NCI-H1694 (cell line): ENCODE measurements around the gene STAT5B.
"Not testable (repeated sequence)": the region's sequence is repeated elsewhere in the genome, so short reads cannot be mapped to it uniquely, and the experiment has no call there.

ENCODE experiments used
- DNase-seq: peaks from one replicate; lab custom pipeline; 2025; lab: John Stamatoyannopoulos, UW

Gene STAT5B

DNA sequence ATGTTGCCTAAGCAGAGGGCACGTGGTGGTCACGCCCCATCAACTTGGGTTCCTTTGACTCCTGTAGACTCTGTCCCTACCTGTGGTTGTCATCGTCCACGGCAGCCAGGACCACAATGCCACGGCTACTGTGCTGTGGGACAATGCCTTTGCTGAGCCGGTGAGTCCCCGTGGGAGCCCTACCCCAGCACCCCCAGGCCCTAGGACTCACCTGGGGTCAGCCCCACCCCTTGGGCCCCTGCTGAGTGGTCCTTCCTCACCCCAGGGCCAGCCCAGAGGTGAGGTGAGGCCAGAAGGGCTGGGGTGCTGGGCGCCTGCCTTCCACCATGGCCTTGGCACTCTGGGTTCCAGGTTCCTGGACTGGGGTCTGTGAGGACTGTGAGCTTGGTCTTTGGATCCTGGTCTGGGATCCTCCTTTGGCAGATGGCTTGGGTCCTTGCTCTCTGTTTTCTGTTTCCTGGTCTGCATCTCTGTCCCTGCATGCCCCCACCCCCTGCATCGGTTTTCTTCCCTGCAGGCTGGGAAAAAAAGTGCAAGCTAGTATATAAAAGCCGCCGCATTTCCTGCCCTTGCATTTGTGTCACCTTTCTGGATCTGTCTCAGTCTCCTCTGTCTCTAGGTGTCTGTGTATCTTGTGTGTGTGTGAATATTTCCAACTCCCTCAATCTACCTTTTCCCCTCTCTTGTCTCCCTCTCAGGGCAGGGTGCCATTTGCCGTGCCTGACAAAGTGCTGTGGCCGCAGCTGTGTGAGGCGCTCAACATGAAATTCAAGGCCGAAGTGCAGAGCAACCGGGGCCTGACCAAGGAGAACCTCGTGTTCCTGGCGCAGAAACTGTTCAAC is 29.6 kb upstream of the STAT5B start:
- DNase-seq: no peak

DNA sequence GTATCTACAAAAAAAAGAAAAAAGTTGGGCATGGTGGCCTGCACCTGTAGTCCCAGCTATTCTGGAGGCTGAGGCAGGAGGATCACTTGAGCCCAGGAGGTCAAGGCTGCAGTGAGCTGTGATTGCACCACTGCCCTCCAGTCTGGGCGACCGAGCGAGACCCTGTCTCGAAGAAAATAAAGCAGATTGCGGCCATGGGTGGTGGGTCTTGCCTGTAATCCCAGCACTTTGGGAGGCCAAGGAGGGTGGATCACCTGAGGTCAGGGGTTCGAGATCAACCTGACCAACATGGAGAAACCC is 28.8 kb upstream of the STAT5B start:
- DNase-seq: not testable (repeated sequence)

DNA sequence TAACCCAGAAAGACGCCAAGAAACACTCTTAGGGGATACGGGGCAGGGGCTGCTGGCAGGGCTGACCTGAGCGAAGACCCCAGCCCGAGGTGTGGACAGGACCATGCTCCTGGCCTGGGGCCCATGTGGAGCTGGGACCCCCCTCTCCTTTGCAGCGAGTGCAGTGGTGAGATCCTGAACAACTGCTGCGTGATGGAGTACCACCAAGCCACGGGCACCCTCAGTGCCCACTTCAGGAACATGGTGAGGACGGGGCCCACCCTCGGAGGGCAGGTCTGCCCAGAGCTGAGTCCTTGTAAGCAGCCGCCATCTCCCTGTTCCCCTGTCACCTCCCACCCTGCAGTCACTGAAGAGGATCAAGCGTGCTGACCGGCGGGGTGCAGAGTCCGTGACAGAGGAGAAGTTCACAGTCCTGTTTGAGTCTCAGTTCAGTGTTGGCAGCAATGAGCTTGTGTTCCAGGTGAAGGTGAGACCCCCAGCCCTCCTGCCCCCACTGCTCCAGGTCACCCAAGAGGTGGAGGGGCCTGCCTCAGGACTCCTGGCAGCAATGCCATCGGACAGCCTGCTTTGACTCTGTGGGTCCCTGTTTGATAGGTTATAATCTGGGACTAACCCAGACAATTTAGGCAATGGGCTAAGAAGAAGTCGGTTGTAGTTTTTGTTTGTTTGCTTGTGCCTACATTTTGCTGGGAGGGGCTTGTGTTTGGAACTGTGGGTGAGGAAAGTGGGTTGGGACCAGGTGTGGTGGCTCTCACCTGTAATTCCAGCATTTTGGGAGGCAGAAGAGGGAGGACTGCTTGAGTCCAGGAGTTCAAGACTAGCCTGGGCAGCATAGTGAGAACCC is 28.2 kb upstream of the STAT5B start:
- no peak for DNase-seq

DNA sequence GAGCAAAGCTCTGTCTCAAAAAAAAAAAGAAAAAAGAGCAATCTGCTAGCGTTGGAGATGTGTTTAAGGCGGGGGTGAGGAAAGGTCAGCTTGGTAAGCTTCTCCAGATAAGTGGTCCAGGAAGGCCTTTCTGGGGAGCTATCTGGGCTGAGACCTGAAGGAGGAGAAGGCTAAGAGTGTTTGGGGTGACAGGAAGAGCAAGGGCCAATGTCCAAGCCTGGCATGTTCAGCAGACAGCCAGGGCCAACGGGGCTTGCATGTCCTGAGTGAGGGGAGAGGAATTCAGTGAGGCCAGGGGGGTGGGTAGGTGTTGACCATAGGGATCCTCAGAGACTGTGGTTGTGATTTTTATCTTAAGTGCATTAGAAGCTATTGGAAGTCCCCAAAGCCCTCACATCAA is 27.5 kb upstream of the STAT5B start:
- DNase-seq: no peak

DNA sequence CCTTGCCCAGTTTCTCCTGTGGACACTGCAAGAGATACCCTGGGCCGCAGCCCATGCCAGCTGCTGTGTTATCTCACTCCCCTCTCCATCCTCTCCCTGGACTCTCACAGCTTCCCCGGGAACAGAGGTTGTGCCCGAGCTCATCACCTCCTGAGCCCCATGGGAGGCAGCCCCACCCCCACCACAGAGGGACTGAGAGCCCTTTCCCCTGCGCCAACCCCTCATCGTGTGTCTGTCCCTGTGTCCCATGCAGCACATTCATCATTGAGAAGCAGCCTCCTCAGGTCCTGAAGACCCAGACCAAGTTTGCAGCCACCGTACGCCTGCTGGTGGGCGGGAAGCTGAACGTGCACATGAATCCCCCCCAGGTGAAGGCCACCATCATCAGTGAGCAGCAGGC is 24.8 kb upstream of the STAT5B start:
- no peak for DNase-seq

DNA sequence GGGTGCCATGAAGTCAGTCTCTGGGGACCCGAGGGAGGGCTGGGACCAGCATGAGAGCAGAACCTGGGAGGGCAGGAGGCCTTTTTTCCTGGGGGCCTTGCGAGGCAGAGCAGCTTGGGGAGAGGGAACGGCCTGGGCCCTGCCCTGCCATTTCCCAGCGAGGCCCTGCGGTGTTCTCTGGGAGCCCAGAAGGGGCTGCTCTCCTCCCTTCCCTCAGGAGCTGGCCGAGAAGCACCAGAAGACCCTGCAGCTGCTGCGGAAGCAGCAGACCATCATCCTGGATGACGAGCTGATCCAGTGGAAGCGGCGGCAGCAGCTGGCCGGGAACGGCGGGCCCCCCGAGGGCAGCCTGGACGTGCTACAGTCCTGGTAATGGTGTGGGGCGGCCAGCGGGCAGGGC is 23.7 kb upstream of the STAT5B start:
- DNase-seq: not testable (repeated sequence)

DNA sequence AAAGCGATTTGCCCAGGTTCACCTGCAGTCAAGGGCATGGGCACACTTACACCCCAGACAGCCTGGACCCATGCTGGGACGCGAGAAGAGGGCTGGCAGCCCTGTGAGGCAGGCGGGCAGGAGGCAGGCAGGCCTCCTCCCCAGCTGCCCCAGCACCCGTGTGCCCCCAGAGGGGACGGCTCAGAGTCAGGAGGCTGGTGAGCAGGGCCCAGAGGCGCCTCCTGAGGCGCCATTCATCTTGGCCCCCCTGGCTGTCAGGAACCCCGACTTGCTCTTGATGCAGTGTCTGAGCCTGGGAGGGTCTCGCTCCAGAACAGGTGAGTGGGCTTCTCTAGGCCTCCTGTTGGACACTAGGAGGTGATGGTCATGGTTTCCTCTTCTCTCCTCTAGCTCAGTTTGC is 23.2 kb upstream of the STAT5B start:
- DNase-seq: not testable (repeated sequence)

DNA sequence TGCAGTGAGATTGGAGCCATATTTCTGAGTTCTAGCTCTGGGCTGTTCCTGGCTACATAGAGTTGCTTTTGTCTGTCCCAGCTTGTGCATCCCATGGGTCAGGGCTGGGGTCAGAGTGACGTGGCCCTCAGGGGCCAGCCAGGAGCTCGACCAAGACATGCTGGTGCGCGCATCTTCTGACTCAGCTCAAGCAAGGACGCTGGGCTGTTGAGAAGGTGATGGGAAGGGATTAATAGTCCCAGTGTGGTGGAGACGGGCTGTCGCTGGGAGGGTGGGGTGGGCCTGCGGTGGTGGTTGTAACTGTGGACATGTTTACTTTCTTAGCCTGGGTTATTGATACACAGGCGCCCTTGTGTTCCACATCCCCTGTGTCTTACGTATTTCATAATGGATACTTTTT is 21.6 kb upstream of the STAT5B start:
- not testable (repeated sequence) for DNase-seq

DNA sequence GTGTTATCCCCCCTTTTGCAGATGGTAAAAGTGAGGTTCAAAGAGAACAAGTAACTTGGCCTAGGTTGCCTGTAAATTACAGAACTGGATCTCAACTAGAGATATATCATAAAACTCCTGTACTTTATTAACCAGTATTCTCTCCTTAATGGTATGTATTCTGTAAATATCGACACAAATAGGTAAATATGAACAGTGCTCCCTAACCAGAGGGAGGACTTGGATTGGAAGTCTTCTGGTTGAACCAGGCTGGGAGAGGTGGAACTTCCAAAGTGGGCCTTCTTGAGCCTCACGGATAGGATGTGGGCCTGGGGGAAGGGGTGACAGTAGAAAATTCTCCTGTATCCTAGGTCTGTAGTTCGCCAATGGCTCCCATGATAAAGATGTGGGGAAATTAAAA is 19.8 kb upstream of the STAT5B start:
- no peak for DNase-seq

DNA sequence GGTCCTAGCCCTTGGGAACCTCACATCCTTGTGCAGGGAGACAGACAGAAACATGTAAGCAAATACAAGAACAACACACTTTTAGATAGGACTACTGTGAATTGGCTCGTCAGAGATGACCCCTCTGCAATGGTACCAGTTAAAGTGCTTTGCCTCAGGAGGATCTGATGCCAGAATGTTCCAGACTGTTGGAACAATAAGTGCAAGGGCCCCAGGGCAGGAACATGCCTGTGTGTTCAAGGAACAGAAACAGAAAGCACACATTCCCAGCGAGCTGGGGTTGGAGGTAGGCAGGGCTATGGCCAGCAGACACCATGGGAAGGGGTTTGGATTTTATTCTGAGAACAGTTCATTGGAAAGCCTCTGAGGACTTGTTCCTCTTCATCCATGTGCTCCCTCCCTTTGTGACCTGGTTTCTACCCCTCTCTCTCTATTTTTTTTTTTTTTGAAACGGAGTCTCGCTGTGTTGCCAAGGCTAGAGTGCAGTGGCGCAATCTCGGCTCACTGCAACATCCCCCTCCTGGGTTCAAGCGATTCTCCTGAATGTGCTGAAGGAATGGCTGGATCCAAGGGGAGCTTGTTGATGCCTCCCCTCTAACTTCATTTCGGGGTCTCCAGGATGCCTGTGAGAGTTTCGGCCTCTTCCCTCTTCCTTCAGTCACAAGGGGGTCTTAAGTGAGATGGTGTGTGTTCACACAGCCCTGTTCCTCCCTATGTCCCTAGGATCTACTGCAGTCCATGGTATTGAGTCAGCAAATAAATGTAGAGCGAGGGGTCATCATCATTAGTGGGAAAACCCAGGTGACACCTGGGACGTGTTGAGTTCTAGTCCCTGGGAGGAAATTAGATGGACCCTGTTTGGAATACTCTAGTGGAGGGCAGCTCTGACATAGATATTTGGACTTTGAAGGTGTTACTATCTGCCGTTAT is 18.5 kb upstream of the STAT5B start:
- DNase-seq: no peak

DNA sequence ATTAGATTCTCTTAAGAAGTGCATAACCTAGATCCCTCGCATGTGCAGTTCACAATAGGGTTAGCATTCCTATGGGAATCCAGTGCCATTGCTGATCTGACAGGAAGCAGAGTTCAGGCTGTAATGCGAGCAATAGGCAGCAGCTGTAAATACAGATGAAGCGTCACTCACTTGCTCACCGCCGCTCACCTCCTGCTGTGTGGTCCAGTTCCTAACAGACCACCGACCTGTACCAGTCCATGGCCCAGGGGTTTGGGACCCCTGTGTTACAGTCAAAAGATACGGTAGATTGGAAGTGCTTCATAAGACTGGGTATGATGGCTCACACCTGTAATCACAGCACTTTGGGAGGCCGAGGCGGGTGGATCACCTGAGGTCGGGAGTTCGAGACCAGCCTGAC is 14.9 kb upstream of the STAT5B start:
- DNase-seq: no peak

DNA sequence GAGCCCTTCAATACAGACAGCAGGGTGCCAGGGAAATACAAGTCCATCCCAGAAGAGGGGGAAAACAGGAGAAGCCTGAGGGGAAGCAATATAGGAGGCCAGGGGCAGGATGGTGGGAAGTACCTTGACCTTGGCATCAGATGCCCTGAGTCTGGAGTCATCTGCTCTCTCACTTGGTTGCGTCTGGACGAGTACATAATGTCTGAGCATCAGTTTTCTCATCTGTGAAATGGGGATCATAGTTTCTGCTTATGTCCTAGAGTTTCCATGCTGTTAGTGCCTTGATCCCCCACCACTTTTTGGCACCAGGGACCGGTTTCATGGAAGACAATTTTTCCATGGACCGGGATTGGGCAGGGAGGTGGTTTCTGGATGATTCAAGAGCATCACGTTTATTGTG is 14.4 kb upstream of the STAT5B start:
- no peak for DNase-seq

DNA sequence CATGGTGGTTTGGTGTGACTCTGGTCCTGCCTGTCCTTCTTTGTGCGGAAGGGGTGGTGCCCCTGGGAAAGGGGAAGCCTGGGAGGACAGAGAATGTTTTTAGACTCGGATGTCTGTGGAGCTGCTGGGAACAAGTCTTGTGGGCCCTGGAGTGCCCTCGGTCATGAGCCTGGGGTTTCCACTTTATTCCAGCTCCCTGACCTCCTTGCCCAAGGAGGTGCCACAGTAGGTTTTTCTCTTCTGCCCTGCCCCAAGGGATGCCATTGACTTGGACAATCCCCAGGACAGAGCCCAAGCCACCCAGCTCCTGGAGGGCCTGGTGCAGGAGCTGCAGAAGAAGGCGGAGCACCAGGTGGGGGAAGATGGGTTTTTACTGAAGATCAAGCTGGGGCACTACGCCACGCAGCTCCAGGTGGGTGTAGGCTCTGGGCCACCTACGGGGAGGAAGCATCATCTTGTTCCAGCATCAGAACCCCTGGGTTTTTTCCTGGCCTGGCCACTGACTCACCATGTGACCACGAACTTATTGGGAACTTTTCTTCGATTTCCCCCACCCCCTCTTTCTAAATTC is 13.5 kb upstream of the STAT5B start:
- no peak for DNase-seq

DNA sequence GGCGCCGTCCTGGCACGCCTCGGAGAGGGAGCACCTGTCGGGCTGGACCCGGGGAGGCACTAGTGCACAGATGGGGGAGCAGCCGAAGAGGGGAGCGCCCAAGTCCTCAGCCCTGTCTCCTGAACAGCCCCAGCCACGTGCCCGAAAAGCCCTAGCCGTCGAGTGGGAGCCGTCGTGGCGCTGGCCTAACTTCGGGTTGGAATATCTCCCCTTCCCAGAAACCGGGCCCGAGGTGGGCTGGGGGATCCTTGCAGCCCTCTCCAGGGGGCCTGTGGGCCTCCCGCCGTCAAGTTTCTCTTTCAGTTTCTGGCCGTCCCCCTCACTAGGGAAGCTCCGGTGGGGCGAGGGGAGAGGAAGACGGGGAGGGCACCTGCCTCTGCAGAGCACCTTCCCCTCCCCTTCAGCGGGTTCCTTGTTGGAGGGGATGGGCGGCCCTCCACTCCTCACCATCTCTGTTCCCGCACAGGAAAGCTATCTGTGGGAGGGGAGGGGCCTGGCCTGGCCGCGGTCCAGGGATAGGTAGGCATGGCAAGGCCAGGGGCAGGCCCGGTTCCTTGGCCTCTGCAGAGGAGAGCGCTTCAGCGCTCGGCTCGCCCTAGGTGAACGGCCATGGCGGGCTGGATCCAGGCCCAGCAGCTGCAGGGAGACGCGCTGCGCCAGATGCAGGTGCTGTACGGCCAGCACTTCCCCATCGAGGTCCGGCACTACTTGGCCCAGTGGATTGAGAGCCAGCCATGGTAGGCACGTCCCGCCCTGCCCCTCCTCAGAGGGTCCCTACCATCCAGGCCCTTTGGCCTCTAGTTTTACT is 12.8 kb upstream of the STAT5B start:
- DNase-seq: no peak

DNA sequence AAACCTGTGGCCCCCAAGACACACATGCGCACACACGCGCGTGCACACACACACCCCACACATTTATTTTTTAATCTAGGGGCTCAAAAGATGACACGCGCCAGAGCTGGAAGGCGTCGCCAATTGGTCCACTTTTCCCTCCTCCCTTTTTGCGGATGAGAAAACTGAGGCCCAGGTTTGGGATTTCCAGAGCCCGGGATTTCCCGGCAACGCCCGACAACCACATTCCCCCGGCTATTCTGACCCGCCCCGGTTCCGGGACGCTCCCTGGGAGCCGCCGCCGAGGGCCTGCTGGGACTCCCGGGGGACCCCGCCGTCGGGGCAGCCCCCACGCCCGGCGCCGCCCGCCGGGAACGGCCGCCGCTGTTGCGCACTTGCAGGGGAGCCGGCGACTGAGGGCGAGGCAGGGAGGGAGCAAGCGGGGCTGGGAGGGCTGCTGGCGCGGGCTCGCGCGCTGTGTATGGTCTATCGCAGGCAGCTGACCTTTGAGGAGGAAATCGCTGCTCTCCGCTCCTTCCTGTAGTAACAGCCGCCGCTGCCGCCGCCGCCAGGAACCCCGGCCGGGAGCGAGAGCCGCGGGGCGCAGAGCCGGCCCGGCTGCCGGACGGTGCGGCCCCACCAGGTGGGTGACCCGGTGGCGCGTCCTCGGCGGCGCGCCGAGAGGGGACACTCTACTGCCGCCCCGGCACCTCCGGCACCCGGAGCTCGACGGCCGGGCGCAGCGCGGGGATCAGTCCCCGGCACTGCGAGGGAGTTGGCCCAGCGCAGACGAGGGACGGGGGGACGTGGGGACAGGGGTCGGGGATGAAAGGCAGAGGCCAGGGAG is 12.0 kb upstream of the STAT5B start, which contains the start of gene STAT5A:
TSS of gene STAT5A (plus strand) at position 522 of the 826 bp plus-strand sequence. CDS start 914 bp downstream, outside the sequence.
- DNase-seq: no peak

DNA sequence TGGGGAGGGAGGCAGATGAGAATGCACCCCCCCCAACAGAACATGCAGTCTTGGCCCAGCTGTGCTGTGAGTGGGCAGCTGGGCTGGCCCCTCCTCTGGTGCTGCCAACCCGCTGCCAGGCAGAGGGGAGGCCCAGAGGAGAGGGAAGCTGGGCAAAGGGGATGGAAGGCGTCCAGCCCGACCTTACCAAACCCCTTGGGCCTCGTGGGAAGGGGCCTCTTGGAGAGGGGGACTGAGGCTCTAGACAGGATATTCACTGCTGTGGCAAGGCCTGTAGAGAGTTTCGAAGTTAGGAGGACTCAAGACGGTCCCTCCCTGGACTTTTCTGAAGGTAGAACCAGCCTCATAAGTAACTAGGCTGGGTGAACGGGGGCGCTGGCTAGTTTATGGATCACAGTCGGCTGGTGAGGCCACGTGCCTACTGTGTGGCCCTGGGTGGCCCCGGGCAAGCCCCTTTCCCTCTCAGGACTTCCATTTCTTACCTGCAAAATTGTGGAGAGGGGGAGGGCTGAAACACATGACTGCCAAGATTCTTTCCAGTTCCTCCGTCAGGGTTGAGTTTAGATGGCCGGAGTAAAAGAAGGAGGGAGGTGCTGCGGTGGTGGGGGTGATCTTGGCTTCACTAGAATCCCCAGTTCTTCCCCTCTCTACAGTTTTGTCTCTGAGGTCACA is 11.2 kb upstream of the STAT5B start:
- no peak for DNase-seq

DNA sequence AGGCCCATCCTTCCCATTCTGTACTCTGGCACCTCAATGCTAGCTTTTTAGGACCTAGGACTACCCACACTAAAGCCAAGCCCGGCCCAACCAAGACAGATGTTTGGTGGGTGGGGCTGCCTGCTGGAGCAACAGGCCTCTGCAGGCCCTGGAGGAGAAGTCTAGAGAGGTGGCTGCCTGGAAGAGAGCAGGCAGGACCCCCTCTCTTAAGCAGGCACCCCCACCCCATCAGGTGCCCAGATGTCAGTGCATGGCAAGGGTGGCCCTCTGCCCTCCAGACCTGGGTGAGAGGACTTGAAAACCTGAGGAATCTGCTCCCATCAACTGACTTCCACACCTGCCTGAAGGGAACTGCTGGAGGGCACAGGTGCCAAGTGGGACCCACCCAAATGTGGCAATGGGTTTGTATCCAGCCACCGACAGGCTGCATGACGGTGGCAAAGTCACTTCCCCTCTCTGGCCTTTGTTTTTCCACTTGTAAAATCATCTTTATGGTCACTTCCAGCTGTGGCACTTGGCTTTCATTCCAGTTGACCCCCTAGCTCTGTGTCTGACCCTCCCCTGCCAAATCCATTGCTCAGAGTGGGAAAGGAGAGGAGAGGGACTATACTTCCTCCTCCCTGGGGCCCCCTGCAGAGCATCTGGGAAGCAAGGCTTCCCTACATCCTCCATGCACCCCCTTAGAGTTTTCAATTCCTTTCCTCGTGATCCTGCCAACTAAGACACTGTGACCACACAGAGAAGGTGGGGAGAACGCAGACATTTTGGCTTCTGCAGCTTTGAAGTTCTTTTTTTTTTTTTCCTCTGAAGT is 10.4 kb upstream of the STAT5B start:
- no peak for DNase-seq

DNA sequence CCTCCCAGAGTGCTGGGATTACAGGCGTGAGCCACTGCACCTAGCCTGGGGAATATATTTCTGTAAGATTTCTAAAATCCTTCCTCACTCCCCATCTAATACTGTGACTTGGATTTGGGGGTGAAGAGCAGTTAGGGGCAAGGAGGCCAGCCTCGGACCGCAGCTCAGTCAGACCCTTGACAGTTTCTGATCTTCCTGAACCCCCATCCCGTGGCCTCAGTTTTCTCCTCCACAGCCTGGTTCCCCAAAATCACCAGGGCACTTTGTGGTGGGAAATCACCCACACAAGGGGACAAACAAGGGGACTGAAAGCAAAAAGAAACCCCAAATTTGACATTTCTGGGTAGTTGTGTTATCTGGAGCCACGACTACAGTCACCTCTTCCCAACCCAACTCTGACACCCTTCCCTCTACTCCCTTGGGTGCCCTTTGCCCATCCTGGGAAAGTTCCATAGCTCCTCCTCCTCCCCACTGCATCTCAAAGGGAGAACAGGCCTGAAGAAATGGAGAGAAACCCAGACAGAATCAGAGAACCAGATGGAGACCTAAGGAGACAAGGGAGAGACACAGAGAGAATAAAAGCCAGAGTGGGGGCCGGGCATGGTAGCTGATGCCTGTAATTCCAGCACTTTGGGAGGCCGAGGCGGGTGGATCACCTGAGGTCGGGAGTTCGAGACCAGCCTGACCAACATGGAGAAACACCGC is 9.3 kb upstream of the STAT5B start:
- no peak for DNase-seq
